ENCODE data around the gene RGS6.

The RGS6 gene

DNA sequence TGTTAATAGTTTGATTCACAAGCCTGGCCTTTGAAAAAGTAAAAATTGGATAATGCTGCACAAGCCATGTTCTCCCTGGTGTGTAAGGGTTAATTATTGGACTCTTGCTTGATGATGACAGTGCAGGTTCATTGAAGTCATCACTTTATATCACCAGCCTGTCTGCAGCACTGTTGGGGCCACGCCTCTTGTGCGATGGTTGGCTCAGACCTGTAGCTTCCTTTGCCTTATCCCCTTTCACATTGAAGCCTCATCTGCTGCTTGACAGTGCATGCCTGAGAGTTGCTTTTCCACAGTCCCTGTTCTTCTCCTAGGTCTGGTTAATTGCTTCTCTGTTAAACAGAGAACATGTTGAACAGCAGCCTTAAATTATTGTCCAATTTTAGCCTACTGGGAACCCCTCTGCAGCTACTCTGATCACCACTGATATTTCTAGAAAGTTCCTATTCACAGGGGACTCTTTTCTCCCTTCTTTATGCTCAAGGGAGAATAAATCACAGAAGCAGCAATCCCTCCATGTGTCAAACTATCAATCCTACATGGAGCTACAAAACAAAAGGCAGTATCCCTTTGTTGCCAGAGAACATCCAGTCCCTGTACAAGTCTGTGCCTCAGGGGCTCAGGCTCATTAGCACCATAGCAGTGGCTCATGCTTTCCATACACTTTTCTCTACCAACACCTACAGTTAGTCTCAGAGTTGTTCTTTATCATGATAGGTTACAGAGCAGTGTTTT is 322.1 kb downstream of the RGS6 start:
- no peak for DNase-seq

DNA sequence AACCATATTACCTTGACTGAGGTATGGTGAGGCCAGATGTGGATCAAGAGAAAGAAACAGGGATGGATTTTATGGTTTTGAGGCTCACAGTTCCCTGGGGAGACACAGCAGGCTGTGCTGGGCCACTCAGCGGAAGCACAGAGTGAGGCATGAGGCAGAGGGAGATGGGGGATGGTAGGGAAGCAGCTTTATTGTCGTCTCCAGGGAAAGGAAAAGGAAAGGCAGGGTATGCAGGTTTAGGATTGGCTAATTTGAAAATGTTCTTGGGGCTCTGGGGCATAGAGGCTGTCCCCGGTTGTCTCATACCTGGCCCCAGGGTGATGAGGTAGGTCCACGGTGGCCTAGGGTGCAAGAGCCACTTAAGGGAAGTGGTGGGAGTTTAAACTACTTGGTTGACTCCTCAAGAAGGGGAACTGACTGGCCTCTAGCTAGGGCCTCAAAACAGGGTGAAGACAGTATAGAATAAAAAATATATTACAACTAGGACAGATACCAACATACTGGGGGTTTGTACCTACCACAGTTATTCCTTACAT is 322.8 kb downstream of the RGS6 start:
- no peak for DNase-seq

DNA sequence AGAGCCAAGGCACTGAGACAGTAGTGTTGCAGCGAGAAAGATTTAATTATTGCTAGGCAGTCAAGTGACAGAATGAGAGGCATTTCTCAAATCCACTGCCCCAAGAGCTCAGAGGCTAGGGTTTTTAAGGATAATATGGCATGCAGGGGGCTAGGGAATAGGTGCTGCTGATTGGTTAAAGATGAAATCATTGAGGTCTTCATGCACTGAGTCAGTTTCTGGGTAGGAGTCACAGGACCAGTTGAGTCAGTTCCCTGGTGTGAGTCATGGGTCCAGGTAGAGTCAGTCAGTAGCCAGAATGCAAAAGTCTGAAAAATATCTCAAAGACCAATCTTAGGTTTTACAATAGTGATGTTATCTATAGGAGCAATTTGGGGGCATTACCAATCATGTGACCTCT is 323.8 kb downstream of the RGS6 start:
- DNase-seq = no peak

- no peak for DNase-seq
Observed at GRCh38 chr14:72261068-72261467, 328.8 kb downstream of the RGS6 start.

- no peak for DNase-seq
Observed at GRCh38 chr14:72262771-72263170, 330.5 kb downstream of the RGS6 start.

DNA sequence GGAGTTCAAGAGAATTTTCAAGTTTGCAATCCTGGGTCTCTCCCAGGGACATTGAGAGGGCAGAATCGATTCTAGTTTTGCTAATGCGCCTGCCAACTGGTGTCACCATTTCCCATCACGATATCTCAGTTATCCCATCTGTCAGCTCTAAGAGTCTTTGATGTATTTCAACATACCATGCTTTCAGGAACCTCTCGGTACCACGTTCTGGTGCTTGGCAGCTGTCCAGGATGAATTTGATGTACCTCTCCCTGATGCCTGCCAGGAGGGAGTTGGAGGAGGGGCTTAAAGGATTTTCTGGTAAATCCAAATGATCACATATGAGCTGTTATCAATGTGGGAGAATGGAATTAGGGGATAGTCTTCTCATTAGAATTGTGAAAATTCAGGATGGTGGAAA is 332.5 kb downstream of the RGS6 start:
- no peak for DNase-seq

DNA sequence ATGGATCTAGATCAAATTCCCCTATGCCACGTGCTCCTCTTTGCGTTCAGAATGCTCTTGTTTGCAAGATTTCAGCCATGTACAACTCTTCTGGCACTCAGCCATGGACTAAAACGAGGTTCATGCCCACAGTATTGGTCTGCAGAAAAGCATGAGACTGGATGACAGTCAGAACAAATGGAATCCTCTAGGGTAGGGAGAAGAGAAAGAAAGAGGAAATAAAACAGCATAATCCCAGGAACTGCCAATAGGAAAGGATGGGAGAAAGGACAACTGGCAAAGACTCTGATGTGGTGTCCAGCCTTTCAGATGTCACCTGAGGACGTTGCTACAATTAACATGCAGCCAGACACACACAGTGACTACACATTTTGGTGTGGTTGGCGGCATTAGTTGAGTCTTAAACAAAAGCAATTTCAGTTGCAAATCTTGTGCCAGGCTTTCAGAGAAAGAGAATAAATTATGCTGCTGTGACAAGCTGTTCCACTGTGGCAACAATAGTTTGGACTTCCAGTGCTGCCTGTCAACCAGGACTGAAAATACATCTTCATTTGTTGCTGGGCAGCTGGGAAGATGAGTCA is 338.0 kb downstream of the RGS6 start:
- DNase-seq = no peak

- no peak for DNase-seq
Observed at GRCh38 chr14:72270749-72271148, 338.5 kb downstream of the RGS6 start.

DNA sequence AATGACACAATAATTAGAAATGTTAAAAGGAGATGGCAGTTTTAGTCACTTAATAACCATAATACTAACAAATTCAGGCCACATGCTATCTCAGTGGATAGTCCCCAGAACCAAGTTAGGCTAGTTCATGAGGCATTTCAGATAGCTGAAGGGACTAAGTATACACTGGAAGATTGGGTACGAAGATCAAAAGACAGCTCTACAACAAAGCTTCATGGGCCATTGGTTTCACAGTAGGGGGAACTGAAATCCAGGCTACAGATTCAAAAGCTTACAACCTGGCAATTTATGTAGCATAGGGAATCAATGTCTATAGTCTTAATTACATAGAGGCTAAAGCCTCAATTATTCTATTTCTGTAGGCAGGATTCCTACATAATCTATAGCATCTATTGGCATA is 343.0 kb downstream of the RGS6 start:
- no peak for DNase-seq

DNA sequence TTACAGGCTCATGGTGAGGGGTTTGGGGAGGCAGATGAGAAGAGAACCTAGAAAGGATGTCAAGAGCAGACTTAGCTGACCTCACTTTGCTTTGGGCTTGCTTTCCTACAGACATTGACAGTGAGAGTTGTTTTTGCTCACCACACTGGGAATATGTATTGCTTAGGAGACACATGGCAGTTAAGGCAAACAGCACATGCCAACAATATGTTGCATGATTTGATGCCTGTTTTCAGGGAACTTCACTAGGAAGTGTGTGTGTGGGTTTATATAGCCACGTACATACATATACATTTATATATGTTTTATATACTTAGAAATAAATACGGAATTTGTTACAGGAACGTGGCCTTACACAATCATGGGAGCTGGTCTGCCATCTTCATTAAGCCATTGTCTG is 346.1 kb downstream of the RGS6 start:
- DNase-seq = no peak

- no peak for DNase-seq
Observed at GRCh38 chr14:72284176-72284575, 351.9 kb downstream of the RGS6 start.

- DNase-seq = no peak
Observed at GRCh38 chr14:72290241-72290640, 358.0 kb downstream of the RGS6 start.

DNA sequence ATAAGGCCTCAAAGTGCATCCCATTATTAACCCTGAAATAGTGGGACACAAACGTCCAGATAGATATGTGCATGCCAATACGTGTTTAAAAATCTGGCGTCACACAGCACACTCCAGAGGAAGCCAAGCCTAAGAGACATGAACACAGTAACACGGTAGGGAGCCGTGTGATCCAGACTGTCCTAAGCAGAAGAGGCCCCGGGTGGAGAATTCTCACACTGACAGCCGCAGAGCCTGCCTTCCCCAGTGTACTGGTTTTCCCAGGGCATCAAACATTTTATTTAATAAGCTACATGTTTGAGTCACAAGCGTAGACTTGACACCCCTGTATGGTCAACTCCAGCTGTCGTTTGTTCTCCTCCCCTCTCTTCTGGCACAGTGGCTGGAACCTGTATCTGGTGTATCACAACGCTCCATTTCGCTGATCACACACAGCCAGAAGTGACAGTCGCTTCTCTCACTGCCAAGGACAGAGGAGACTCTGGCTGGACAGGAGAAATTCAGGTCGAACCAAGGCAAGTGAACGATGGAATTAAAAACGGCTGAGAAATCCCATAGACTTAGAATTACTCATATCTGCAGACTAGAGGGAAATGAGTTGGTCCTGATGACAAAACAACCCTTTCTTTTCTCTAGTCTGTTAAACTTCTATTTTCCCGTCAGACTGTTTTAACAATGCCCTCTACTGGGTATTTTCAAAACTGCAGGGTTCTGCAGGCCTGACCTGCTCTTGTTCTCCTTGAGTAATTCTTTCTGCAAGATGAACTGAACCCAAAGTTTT is 359.9 kb downstream of the RGS6 start:
- peak in 1 of 5 donors; percentile 35 for DNase-seq

GRCh38 chr14:72292689-72293024 is 360.4 kb downstream of the RGS6 start:
- no peak for DNase-seq

- no peak for DNase-seq
Observed at GRCh38 chr14:72301352-72301751, 369.1 kb downstream of the RGS6 start.

DNA sequence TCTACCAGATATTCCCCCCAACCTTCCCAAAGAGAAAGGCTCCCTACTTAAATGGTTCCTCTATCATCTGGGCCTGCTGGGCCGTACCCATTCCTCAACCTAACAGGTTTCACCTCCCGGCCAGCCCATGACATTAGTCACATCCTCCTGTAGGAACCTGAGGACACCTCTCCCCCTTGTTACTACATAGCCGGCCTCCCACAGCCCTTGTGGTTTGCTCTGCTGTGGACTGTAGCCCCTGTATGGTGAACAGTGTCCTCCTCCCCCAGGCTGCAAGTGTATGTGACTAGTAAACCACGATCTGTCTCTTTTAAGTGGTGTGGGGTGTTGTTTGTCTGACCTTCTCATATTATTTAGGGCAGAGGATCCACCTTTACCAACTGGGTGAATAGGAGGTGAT is 371.7 kb downstream of the RGS6 start:
- DNase-seq = no peak

GRCh38 chr14:72305561-72305960 is 373.3 kb downstream of the RGS6 start:
- peak in 1 of 5 donors; percentile 8 for DNase-seq

DNA sequence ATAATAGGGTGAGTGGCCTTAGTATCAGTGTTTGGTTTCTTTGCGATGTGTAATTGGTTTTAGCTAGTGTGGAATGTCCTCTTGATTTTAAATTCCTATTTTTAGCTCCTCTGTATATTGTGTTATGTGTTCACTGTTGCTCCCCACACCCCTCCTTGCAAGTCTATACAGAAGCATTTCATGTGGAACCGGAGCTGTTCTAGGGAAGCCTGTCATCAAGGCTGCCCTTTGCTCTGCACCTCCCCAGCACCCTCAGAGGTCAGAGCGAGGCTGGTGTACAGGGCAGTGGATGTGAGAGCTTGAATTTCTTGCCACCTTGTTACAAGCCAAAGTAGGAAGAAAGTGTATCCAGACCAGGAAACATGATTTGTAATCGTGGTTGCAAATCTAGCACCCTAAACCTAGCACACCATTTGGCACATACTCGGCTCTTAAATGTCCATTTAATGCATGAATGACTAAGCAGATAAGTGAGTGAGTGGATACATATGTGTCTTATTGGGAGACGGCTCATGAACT is 376.8 kb downstream of the RGS6 start:
- no peak for DNase-seq

GRCh38 chr14:72311116-72311515 is 378.9 kb downstream of the RGS6 start:
- no peak for DNase-seq

- DNase-seq = no peak
Observed at GRCh38 chr14:72311516-72311915, 379.3 kb downstream of the RGS6 start.

DNA sequence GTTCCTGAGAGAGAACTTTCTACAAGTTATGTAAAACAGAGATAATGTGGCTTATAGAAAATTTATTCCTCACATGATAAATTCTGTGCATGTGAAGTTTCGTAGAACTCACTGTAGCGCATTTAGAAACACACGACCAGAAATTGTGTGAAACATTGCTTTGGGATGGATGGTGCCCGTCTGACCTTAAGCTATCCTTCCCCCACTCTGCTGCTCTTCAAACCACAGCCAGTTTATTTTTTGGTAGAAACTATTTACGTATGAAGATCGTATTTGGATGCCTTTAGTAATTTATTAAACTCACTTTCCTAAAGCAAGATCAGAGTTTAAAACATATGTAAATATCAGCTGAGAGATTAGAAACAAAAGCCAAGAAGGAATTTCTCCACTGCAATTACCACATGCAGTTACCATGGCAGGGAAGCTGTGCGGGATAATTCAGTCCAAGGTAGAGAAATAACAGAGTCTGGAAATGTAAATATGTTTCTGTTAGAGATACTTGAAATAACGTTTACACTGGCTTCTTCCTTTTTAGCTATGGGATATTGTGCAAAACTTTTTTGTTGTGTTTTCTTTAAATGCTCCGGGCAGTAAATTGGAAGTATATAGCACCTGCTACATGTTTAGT is 382.7 kb downstream of the RGS6 start:
- no peak for DNase-seq

DNA sequence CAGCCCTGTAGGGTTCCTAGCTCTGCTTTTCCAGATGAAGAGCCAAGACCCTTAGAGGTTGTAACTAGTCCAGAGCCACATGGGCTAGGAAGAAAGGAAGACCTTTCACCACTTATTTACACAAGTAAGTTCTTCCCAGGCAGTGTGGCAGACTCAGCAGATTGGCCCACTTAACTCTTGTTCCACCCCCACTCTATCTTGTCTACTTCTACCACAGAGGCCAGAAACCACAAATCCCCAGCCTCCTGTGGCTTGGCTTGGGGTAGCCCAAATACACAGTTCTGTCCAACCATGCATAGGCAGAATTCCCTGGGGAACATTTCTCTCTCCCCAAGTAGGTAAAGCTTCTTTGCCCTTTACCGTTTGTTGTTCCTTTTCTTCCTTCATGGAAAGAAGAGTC is 383.5 kb downstream of the RGS6 start:
- DNase-seq = no peak

DNA sequence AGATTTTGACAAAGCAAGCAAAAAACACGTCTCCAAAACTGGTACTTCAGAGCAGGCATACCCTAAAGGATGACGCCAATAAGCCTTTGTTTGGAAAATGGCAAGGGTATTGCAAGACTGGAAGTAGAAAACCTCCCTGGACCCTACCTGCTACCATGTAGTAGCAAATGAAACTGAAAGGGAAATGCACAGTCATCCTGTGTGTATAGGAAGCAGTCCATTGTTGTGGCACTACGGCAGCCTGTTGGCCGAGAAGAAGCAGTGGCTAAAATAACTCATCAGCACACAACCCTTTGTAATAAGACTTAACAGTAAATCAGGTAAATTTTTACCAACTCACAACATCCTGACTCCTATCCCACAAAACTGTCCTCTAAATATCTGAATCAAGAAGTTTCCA is 386.4 kb downstream of the RGS6 start:
- peak in 1 of 5 donors; percentile 59 for DNase-seq
